H1 (cell line): ENCODE results near the gene ATM. TPM values are rescaled to one million over a fixed set of nuclear protein-coding genes. Genes with fewer than 3 reads are reported as not detected.

Experiments used
- CTCF ChIA-PET: fragments of 300-600 bp; sonication (Branson Sonifier 250); formaldehyde crosslinking; loops from one replicate; lab custom pipeline; 2021; ENCODE audit not compliant: partially characterized antibody; lab: Charles Lee
- POLR2A ChIA-PET: fragments of 300-600 bp; sonication (Branson Sonifier 250); formaldehyde crosslinking; loops from one replicate; lab custom pipeline; 2021; ENCODE audit warnings: inconsistent platforms; ENCODE audit not compliant: partially characterized antibody; lab: Charles Lee
- DNase-seq, 2 experiments: peaks; one replicate each; pipeline versions ENCODE4 v3.0.0 to v3.0.0-alpha.2; 2010 to 2022; ENCODE audit warnings: low spot score in 2 of 2, low read depth in 1 of 2, mixed read lengths in 1 of 2
- FAIRE-seq: peaks from 2 replicates; lab custom pipeline; 2011; peaks lifted over from hg19 to GRCh38; lab: Jason Lieb, UNC
- H2AFZ ChIP-seq: 2 replicates; pipeline ENCODE4 v1.8.1; 2012; ENCODE audit warnings: low read length, inconsistent platforms
- H2AK5ac ChIP-seq: 2 replicates; pipeline ENCODE4 v1.6.1; 2013; ENCODE audit warnings: low read depth, low read length
- H2BK120ac ChIP-seq: replicated peaks from 2 replicates; pipeline ENCODE3; 2013; ENCODE audit warnings: low read depth, low read length, inconsistent platforms
- H2BK12ac ChIP-seq: 2 replicates; pipeline ENCODE4 v1.6.1; 2013; ENCODE audit warnings: low read depth, low read length
- H2BK15ac ChIP-seq: 2 replicates; pipeline ENCODE4 v1.6.1; 2013; ENCODE audit warnings: low read length
- H2BK20ac ChIP-seq: 2 replicates; pipeline ENCODE4 v1.6.1; 2013; ENCODE audit warnings: low read length
- H2BK5ac ChIP-seq: 2 replicates; pipeline ENCODE4 v1.6.1; 2013; ENCODE audit warnings: low read depth, low read length
- H3K14ac ChIP-seq: 2 replicates; pipeline ENCODE4 v1.6.1; 2013; ENCODE audit warnings: inconsistent platforms; ENCODE audit not compliant: insufficient read length
- H3K18ac ChIP-seq: 2 replicates; pipeline ENCODE4 v1.6.1; 2013; ENCODE audit warnings: low read length; ENCODE audit errors: extremely low read depth
- H3K23ac ChIP-seq: 2 replicates; pipeline ENCODE4 v1.6.1; 2013; ENCODE audit warnings: inconsistent platforms; ENCODE audit not compliant: insufficient read length
- H3K23me2 ChIP-seq: 2 replicates; pipeline ENCODE4 v1.6.1; 2013; ENCODE audit warnings: low read depth, low read length
- H3K27ac ChIP-seq: 2 replicates; pipeline ENCODE4 v1.6.1; 2011; ENCODE audit warnings: low read depth, low read length, inconsistent platforms
- H3K27me3 ChIP-seq, 4 experiments: replicated peaks in 1 of 4; 1 replicate in 1 of 4; 2 replicates in 3 of 4; pipeline versions ENCODE4 v1.6.1 to v1.8.1; 2011 to 2013; ENCODE audit warnings: low read length in 3 of 4, mild to moderate bottlenecking in 3 of 4, inconsistent platforms in 2 of 4, mixed read lengths in 2 of 4, moderate library complexity in 1 of 4; ENCODE audit not compliant: control insufficient read depth in 3 of 4, insufficient read depth in 3 of 4; ENCODE audit errors: extremely low read depth in 1 of 4
- H3K36me3 ChIP-seq, 4 experiments: 2 replicates each; pipeline versions ENCODE4 v1.6.1 to v1.8.1; 2011 to 2013; ENCODE audit warnings: mild to moderate bottlenecking in 4 of 4, low read length in 3 of 4, moderate library complexity in 2 of 4, control low read depth in 1 of 4, inconsistent platforms in 1 of 4; ENCODE audit not compliant: insufficient read depth in 4 of 4, control insufficient read depth in 2 of 4
- H3K4ac ChIP-seq: replicated peaks from 2 replicates; pipeline ENCODE3; 2013; ENCODE audit warnings: low read length, low read depth, mixed read lengths, inconsistent platforms; ENCODE audit not compliant: insufficient read length
- H3K4me1 ChIP-seq, 4 experiments: replicated peaks in 1 of 4; 1 replicate in 1 of 4; 2 replicates in 3 of 4; pipeline versions ENCODE4 v1.6.1 to v1.8.1; 2011 to 2013; ENCODE audit warnings: low read length in 3 of 4, inconsistent platforms in 2 of 4, mixed read lengths in 1 of 4; ENCODE audit not compliant: insufficient read depth in 4 of 4, control insufficient read depth in 3 of 4
- H3K4me2 ChIP-seq, 2 experiments: 2 replicates each; pipeline versions ENCODE4 v1.6.1 to v1.8.1; 2011 to 2013; ENCODE audit warnings: low read depth in 2 of 2, low read length in 2 of 2, control low read depth in 1 of 2, inconsistent platforms in 1 of 2, mild to moderate bottlenecking in 1 of 2; ENCODE audit not compliant: insufficient read depth in 1 of 2
- H3K4me3 ChIP-seq, 4 experiments: fragments of 200-600, 300-600 bp in 1 of 4; sonication (generic), shearing (Covaris generic), sonication (Bioruptor Twin) in 1 of 4; 2 replicates each; pipeline versions ENCODE4 v1.5.1 to v1.8.1; 2011 to 2016; ENCODE audit warnings: low read length in 4 of 4, low read depth in 3 of 4, control low read depth in 2 of 4, inconsistent platforms in 2 of 4, mild to moderate bottlenecking in 2 of 4, mixed read lengths in 1 of 4, moderate library complexity in 1 of 4; ENCODE audit not compliant: insufficient read depth in 2 of 4; ENCODE audit errors: extremely low read depth in 1 of 4
- H3K56ac ChIP-seq: replicated peaks from 2 replicates; pipeline ENCODE3; 2013; ENCODE audit warnings: low read depth, mild to moderate bottlenecking, mixed read lengths, low read length, inconsistent platforms; ENCODE audit not compliant: insufficient read length
- H3K79me1 ChIP-seq: 2 replicates; pipeline ENCODE4 v1.6.1; 2013; ENCODE audit warnings: low read depth, low read length, control low read depth
- H3K79me2 ChIP-seq, 2 experiments: 2 replicates each; pipeline versions ENCODE4 v1.6.1 to v1.8.1; 2012 to 2013; ENCODE audit warnings: low read length in 2 of 2, mild to moderate bottlenecking in 2 of 2, inconsistent platforms in 1 of 2; ENCODE audit not compliant: insufficient read depth in 2 of 2, control insufficient read depth in 1 of 2
- H3K9ac ChIP-seq, 4 experiments: replicated peaks in 1 of 4; 1 replicate in 1 of 4; 2 replicates in 3 of 4; pipeline versions ENCODE4 v1.6.1 to v1.8.1; 2011 to 2013; ENCODE audit warnings: low read depth in 3 of 4, low read length in 3 of 4, control low read depth in 2 of 4, mild to moderate bottlenecking in 2 of 4, moderate library complexity in 2 of 4, inconsistent platforms in 1 of 4; ENCODE audit errors: extremely low read depth in 1 of 4
- H3K9me3 ChIP-seq, 2 experiments: 2 replicates each; pipeline versions ENCODE4 v1.6.1 to v1.8.1; 2012 to 2013; ENCODE audit warnings: mild to moderate bottlenecking in 2 of 2, moderate library complexity in 2 of 2, control low read depth in 1 of 2, inconsistent platforms in 1 of 2, low read depth in 1 of 2, low read length in 1 of 2, mixed read lengths in 1 of 2; ENCODE audit not compliant: insufficient read depth in 2 of 2
- H4K20me1 ChIP-seq, 2 experiments: replicated peaks in 1 of 2; 2 replicates each; pipeline versions ENCODE3 to v1.8.1; 2011 to 2013; ENCODE audit warnings: inconsistent platforms in 2 of 2, low read length in 2 of 2, mild to moderate bottlenecking in 1 of 2; ENCODE audit not compliant: insufficient read depth in 2 of 2, control insufficient read depth in 1 of 2
- H4K5ac ChIP-seq: 2 replicates; pipeline ENCODE4 v1.6.1; 2013; ENCODE audit warnings: low read length, low read depth, mixed read lengths, inconsistent platforms; ENCODE audit not compliant: insufficient read length
- H4K8ac ChIP-seq: 2 replicates; pipeline ENCODE4 v1.8.0; 2013; ENCODE audit warnings: mild to moderate bottlenecking, moderate library complexity, low read length, inconsistent platforms; ENCODE audit not compliant: insufficient read depth; ENCODE audit errors: extremely low read depth
- H4K91ac ChIP-seq: replicated peaks from 2 replicates; pipeline ENCODE3; 2013; ENCODE audit warnings: low read length, mixed read lengths, inconsistent platforms; ENCODE audit not compliant: insufficient read length
- EP300 ChIP-seq, 2 experiments: IDR thresholded peaks; 1 replicate in 1 of 2; 2 replicates in 1 of 2; pipeline ENCODE4 v1.6.1; 2011 to 2012; ENCODE audit warnings: low read depth in 2 of 2, low read length in 2 of 2, mild to moderate bottlenecking in 2 of 2, borderline replicate concordance in 1 of 2, inconsistent platforms in 1 of 2, moderate library complexity in 1 of 2
- NRF1 ChIP-seq: IDR thresholded peaks from 2 replicates; pipeline ENCODE4 v1.6.1; 2011; ENCODE audit warnings: mild to moderate bottlenecking, low read depth, low read length, improper control_type of control experiment
- POLR2AphosphoS5 ChIP-seq: IDR thresholded peaks from 2 replicates; pipeline ENCODE4 v1.6.1; 2011; ENCODE audit warnings: low read depth, low read length
- WGBS, 2 experiments: shearing (Covaris generic) in 1 of 2; methylation state at CpG; one replicate each; pipeline versions ENCODE4 v1.1.6 to v1.1.7; 2013 to 2015; ENCODE audit warnings: low lambda C conversion rate in 2 of 2, mixed read lengths in 2 of 2, inconsistent platforms in 1 of 2, low coverage in 1 of 2, missing lambda C conversion rate in 1 of 2; ENCODE audit not compliant: insufficient replicate concordance in 2 of 2, insufficient coverage in 1 of 2, insufficient read length in 1 of 2; ENCODE audit errors: extremely low coverage in 1 of 2, missing lambda C conversion rate in 1 of 2; 5-methylcytosine and 5-hydroxymethylcytosine counted together
- polyA plus RNA-seq, 7 experiments: library from polyadenylated mRNA; depleted of rRNA in 3 of 7; stranded (reverse) in 5 of 7; unstranded in 2 of 7; fragments of >200 nt in 5 of 7; fragments of 200-250 nt in 2 of 7; gene quantifications; 1 replicate in 5 of 7; 2 replicates in 1 of 7; 4 replicates in 1 of 7; pipeline versions ENCODE4 v1.2.1 to v1.2.3, GENCODE V29; 2011 to 2013; ENCODE audit warnings: missing spikeins in 2 of 7, mixed read lengths in 2 of 7
- total RNA-seq: library from RNA; stranded (reverse); fragmentation: NEBNext Ultra II Directional; extraction: Animal tissue kit (Norgen Biotek cat#: 25700); gene quantifications from 2 replicates; pipeline ENCODE4 v1.2.1, GENCODE V29; 2021

ATM gene
- total and polyA plus RNA-seq, 2 of the 8 experiments (the other 6 are each of a cell fraction or from before 2014, with no cell fraction given): 14.9 to 55.4 TPM

- H2BK5ac ChIP-seq: no peak overlapping the region
- H3K9ac ChIP-seq: no peak overlapping the region
- H3K18ac ChIP-seq: no peak overlapping the region
- TF ChIP-seq EP300 (IDR thresholded peaks at IDR 0.05; ENCODE audit: borderline replicate concordance in 1 of 2, low read depth in 2 of 2, low read length in 2 of 2) (no peak), POLR2AphosphoS5 (peak; percentile 47; the same call in 1 of the 2 replicates), NRF1 (no peak)
- H3K4ac ChIP-seq: no peak overlapping the region
- H3K14ac ChIP-seq: no peak overlapping the region
- H4K5ac ChIP-seq: no peak overlapping the region
- no peak for FAIRE-seq
- H2AK5ac ChIP-seq: no peak overlapping the region
- H3K56ac ChIP-seq: no peak overlapping the region
- H3K23me2 ChIP-seq: no peaks in the 10 kb centered on the region
- H3K27ac ChIP-seq: no peak overlapping the region
- no peak overlapping the region for H2BK12ac ChIP-seq
- no peak overlapping the region for H4K8ac ChIP-seq
- H3K79me1 ChIP-seq: peaks cover 4% of the 10 kb centered on the region
- H3K27me3 ChIP-seq: no peaks in the 10 kb centered on the region
- ChIA-PET POLR2A (interaction anchor here (0.6 to 1.2 kb wide), 2 partner anchors 11 to 242 kb away, joined by 3 to 4 read pairs; no protein-coding TSS in a partner anchor), CTCF (interaction anchor here (1.8 kb wide), 1 partner anchor 10 kb away, joined by 4 read pairs; no protein-coding TSS in a partner anchor)
- peaks cover 26 to 96% of the 10 kb centered on the region in 2 experiments for H3K79me2 ChIP-seq
- no peak overlapping the region for H4K91ac ChIP-seq
- H3K9me3 ChIP-seq: no peaks in the 10 kb centered on the region
- no peak overlapping the region for H3K4me3 ChIP-seq
- H3K23ac ChIP-seq: no peak overlapping the region
- H2BK120ac ChIP-seq: no peak overlapping the region
- no peak overlapping the region for H3K4me2 ChIP-seq
- H2BK20ac ChIP-seq: no peak overlapping the region
- WGBS, 2 experiments: 87% methylated on average over 4 of the region's 4 CpGs; no CpG with 5 or more reads in 1 of the 2 experiments
- H3K36me3 ChIP-seq: no peaks in the 10 kb centered on the region; a peak in 1 of 8 replicates
- H3K4me1 ChIP-seq: peaks cover 2 to 5% (median 4%) of the 10 kb centered on the region in 4 experiments; a peak in 5 of 7 replicates
- no peak for DNase-seq
- no peak overlapping the region for H2BK15ac ChIP-seq
- H4K20me1 ChIP-seq: peaks cover 0 to 6% of the 10 kb centered on the region in 2 experiments
- no peak overlapping the region for H2AFZ ChIP-seq
Measured at GRCh38 chr11:108216988-108217387, 5.9 kb upstream of the ATM start.
